ENCODE measurements around the gene UPK2. TPM values are rescaled to one million over a fixed set of nuclear protein-coding genes. Genes with fewer than 3 reads are reported as not detected.
"Not testable (repeated sequence)": the region's sequence is repeated elsewhere in the genome, so short reads cannot be mapped to it uniquely, and the experiment has no call there.

UPK2 gene
- total RNA-seq, 1 donor from 2014 or later: not detected

DNA sequence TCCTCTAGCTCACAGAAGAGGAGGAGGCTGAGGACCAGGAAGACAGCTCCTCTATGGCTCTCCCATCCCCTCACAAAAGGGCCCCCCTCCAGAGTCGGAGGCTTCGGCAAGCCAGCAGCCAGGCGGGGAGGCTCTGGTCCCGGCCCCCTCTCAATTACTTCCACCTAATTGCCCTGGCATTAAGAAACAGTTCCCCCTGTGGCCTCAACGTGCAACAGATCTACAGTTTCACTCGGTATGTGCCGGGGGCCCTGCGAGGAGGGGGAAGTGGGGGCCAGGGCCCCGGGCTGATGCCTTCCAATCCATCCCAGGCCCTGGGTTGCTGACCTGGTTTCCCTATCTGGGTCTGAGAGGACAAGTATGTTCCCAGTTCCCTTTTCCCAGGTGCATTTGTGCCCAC lies 23.3 kb downstream of the UPK2 start:
- Mint-ChIP-seq H3K36me3 (ENCODE audit: unreplicated experiment) (no peaks in the 10 kb centered on the region), H3K9me3 (ENCODE audit: unreplicated experiment) (no peaks in the 10 kb centered on the region), H3K4me3 (ENCODE audit: unreplicated experiment) (no peak overlapping the region), H3K27me3 (ENCODE audit: unreplicated experiment) (peaks cover 2% of the 10 kb centered on the region), H3K4me1 (ENCODE audit: low read depth, unreplicated experiment) (peaks cover under 1% of the 10 kb centered on the region), H3K27ac (ENCODE audit: unreplicated experiment) (no peak overlapping the region)
- TF ChIP-seq, protein P1, sequence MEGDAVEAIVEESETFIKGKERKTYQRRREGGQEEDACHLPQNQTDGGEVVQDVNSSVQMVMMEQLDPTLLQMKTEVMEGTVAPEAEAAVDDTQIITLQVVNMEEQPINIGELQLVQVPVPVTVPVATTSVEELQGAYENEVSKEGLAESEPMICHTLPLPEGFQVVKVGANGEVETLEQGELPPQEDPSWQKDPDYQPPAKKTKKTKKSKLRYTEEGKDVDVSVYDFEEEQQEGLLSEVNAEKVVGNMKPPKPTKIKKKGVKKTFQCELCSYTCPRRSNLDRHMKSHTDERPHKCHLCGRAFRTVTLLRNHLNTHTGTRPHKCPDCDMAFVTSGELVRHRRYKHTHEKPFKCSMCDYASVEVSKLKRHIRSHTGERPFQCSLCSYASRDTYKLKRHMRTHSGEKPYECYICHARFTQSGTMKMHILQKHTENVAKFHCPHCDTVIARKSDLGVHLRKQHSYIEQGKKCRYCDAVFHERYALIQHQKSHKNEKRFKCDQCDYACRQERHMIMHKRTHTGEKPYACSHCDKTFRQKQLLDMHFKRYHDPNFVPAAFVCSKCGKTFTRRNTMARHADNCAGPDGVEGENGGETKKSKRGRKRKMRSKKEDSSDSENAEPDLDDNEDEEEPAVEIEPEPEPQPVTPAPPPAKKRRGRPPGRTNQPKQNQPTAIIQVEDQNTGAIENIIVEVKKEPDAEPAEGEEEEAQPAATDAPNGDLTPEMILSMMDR (IDR thresholded peaks at IDR 0.05; ENCODE audit: partially characterized antibody, unreplicated experiment): no peak
- no peak for DNase-seq

DNA sequence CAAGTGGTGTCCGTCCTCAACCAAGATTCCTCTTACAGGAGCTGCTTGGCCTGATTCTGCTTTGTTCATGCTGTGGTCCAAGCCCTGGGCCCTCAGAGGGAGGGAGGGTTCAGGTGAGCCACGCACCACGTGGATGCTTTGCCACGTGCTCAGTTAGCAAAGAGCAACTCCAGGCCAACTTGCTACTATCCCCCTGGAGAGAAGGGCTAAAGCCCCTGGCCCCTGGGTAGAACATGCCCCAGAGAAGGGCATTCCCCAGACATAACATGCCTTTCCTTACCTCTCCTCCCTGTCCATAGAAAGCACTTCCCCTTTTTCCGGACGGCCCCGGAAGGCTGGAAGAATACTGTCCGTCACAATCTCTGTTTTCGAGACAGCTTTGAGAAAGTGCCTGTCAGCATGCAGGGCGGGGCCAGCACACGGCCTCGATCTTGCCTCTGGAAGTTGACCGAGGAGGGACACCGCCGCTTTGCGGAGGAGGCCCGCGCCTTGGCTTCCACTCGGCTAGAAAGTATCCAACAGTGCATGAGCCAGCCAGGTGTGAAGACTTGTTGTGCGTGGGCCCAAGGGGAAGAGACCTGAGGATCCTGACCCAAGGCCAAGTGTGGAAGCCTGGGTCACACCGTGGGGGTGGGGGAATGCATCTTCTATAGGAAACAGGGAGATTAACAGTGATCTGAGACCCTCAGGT lies 24.2 kb downstream of the UPK2 start:
- DNase-seq: no peak
- TF ChIP-seq, protein P1 (IDR thresholded peaks at IDR 0.05; ENCODE audit: partially characterized antibody, unreplicated experiment): no peak
- Mint-ChIP-seq H3K4me1 (ENCODE audit: low read depth, unreplicated experiment) (peaks cover 6% of the 10 kb centered on the region), H3K36me3 (ENCODE audit: unreplicated experiment) (no peaks in the 10 kb centered on the region), H3K9me3 (ENCODE audit: unreplicated experiment) (no peaks in the 10 kb centered on the region), H3K27ac (ENCODE audit: unreplicated experiment) (no peak overlapping the region), H3K27me3 (ENCODE audit: unreplicated experiment) (peaks cover 4% of the 10 kb centered on the region), H3K4me3 (ENCODE audit: unreplicated experiment) (no peak overlapping the region)

DNA sequence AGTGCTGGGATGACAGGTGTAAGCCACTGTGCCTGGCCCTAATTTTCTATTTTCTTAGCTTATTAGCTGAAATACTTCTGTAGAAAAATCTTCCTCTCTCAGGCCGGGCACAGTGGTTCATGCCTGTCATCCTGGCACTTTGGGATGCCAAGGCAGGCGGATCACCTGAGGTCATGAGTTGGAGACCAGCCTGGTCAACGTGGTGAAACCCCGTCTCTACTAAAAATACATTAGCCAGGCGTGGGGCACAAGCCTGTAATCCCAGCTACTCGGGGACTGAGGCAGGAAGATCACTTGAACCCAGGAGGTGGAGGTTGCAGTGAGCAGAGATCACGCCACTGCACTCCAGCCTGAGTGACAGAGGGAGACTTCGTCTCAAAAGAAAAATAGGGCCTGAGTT lies 28.2 kb downstream of the UPK2 start:
- H3K9me3 Mint-ChIP-seq (ENCODE audit: unreplicated experiment); H3K27me3 Mint-ChIP-seq (ENCODE audit: unreplicated experiment); H3K4me3 Mint-ChIP-seq (ENCODE audit: unreplicated experiment); H3K4me1 Mint-ChIP-seq (ENCODE audit: low read depth, unreplicated experiment); H3K36me3 Mint-ChIP-seq (ENCODE audit: unreplicated experiment); H3K27ac Mint-ChIP-seq (ENCODE audit: unreplicated experiment); DNase-seq: not testable (repeated sequence)

- DNase-seq: peak; percentile 19
- H3K27me3 Mint-ChIP-seq (ENCODE audit: unreplicated experiment): peaks cover 2% of the 10 kb centered on the region
- no peaks in the 10 kb centered on the region for H3K36me3 Mint-ChIP-seq (ENCODE audit: unreplicated experiment)
- peaks cover 6% of the 10 kb centered on the region for H3K4me1 Mint-ChIP-seq (ENCODE audit: low read depth, unreplicated experiment)
- H3K27ac Mint-ChIP-seq (ENCODE audit: unreplicated experiment): no peak overlapping the region
- no peak overlapping the region for H3K4me3 Mint-ChIP-seq (ENCODE audit: unreplicated experiment)
- TF ChIP-seq, protein P1 (IDR thresholded peaks at IDR 0.05; ENCODE audit: partially characterized antibody, unreplicated experiment): no peak
- H3K9me3 Mint-ChIP-seq (ENCODE audit: unreplicated experiment): peaks cover 2% of the 10 kb centered on the region
Measured at GRCh38 chr11:118984825-118985224, 28.7 kb downstream of the UPK2 start.

DNA sequence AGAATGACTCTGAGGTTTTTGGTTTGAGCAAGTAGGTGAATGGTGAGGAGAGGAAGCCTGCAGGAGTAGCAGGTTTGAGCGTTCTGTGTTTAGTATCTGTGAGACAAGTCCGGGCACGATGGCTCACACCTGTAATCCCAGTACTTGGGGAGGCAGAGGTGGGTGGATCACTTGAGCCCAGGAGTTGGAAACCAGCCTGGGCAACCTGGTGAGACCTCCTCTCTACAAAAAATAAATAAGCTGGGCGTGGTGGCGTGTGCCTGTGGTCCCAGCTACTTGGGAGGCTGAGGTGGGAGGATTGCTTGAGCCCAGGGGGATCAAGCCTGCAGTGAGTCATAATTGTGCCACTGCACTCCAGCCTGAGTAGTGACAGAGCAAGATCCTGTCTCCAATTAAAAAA lies 32.2 kb downstream of the UPK2 start:
- no peak overlapping the region for H3K27ac Mint-ChIP-seq (ENCODE audit: unreplicated experiment)
- H3K27me3 Mint-ChIP-seq (ENCODE audit: unreplicated experiment): peaks cover 3% of the 10 kb centered on the region
- H3K9me3 Mint-ChIP-seq (ENCODE audit: unreplicated experiment): peaks cover 3% of the 10 kb centered on the region
- H3K4me1 Mint-ChIP-seq (ENCODE audit: low read depth, unreplicated experiment): peaks cover 8% of the 10 kb centered on the region
- TF ChIP-seq, protein P1 (IDR thresholded peaks at IDR 0.05; ENCODE audit: partially characterized antibody, unreplicated experiment): no peak
- H3K4me3 Mint-ChIP-seq (ENCODE audit: unreplicated experiment): no peak overlapping the region
- H3K36me3 Mint-ChIP-seq (ENCODE audit: unreplicated experiment): peaks cover under 1% of the 10 kb centered on the region
- no peak for DNase-seq

DNA sequence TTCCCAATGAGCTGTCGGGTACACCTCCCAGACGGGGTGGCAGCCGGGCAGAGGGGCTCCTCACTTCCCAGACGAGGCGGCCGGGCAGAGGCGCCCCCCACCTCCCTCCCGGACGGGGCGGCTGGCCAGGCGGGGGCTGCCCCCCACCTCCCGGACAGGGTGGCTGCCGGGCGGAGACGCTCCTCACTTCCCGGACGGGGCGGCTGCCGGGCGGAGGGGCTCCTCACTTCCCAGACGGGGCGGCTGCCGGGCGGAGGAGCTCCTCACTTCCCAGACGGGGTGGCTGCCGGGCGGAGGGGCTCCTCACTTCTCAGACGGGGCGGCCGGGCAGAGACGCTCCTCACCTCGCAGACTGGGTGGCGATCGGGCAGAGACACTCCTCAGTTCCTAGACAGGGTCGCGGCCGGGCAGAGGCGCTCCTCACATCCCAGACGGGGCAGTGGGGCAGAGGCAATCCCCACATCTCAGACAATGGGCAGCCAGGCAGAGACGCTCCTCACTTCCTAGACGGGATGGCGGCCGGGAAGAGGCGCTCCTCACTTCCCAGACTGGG lies 35.5 kb downstream of the UPK2 start:
- H3K27ac Mint-ChIP-seq (ENCODE audit: unreplicated experiment): peak overlapping the region; percentile 80
- not testable (repeated sequence) for H3K4me3 Mint-ChIP-seq (ENCODE audit: unreplicated experiment); H3K4me1 Mint-ChIP-seq (ENCODE audit: low read depth, unreplicated experiment); H3K9me3 Mint-ChIP-seq (ENCODE audit: unreplicated experiment); DNase-seq; H3K27me3 Mint-ChIP-seq (ENCODE audit: unreplicated experiment); H3K36me3 Mint-ChIP-seq (ENCODE audit: unreplicated experiment)
